Osteoblast (primary cell): ENCODE results near the gene KAZN. TPM values are rescaled to one million over a fixed set of nuclear protein-coding genes. Genes with fewer than 3 reads are reported as not detected.

ENCODE experiments used
- DNase-seq: peaks from one replicate; pipeline ENCODE4 v3.0.0; 2011; ENCODE audit warnings: low spot score, mixed read lengths; ENCODE audit not compliant: insufficient read length; ENCODE audit errors: missing footprints
- H2AFZ ChIP-seq: 2 replicates; pipeline ENCODE4 v1.6.0; 2011; ENCODE audit warnings: mild to moderate bottlenecking, low read length
- H3K27ac ChIP-seq: 2 replicates; pipeline ENCODE4 v1.5.1; 2011; ENCODE audit warnings: mild to moderate bottlenecking, low read depth, low read length, moderate library complexity
- H3K27me3 ChIP-seq: 2 replicates; pipeline ENCODE4 v1.6.0; 2012; ENCODE audit warnings: mild to moderate bottlenecking, control low read depth, inconsistent platforms, low read length, moderate library complexity; ENCODE audit not compliant: insufficient read depth
- H3K36me3 ChIP-seq: 2 replicates; pipeline ENCODE4 v1.5.1; 2011; ENCODE audit warnings: mild to moderate bottlenecking, low read length, control low read depth, moderate library complexity; ENCODE audit not compliant: insufficient read depth
- H3K4me1 ChIP-seq: 2 replicates; pipeline ENCODE4 v1.5.1; 2011; ENCODE audit warnings: mild to moderate bottlenecking, low read length, control low read depth, moderate library complexity; ENCODE audit not compliant: insufficient read depth
- H3K4me2 ChIP-seq: 2 replicates; pipeline ENCODE4 v1.6.0; 2011; ENCODE audit warnings: mild to moderate bottlenecking, low read length; ENCODE audit not compliant: insufficient read depth
- H3K4me3 ChIP-seq: fragments of 200-600 bp; sonication (generic); 3 replicates; pipeline ENCODE4 v1.5.1; 2012; ENCODE audit warnings: mild to moderate bottlenecking, low read length, inconsistent platforms; ENCODE audit not compliant: insufficient read depth
- H3K79me2 ChIP-seq: 2 replicates; pipeline ENCODE4 v1.6.0; 2012; ENCODE audit warnings: mild to moderate bottlenecking, low read length, control low read depth, inconsistent platforms; ENCODE audit not compliant: insufficient read depth
- H3K9me3 ChIP-seq: 2 replicates; pipeline ENCODE4 v1.5.1; 2011; ENCODE audit warnings: low read depth, low read length, control low read depth
- H4K20me1 ChIP-seq: 2 replicates; pipeline ENCODE4 v1.6.0; 2012; ENCODE audit warnings: mild to moderate bottlenecking, low read length, control low read depth; ENCODE audit not compliant: insufficient read depth
- total RNA-seq: library from RNA; depleted of rRNA; stranded (reverse); fragments of >200 nt; gene quantifications from 2 replicates; pipeline ENCODE4 v1.2.3, GENCODE V29; 2012
- TF ChIP-seq, protein P1 (sequence below): IDR thresholded peaks from 2 replicates; pipeline ENCODE4 v1.5.1; 2011; ENCODE audit warnings: mild to moderate bottlenecking, low read depth, low read length, moderate library complexity; ENCODE audit errors: extremely low read depth

The KAZN gene
- total RNA-seq, 1 donor, result 9.0 TPM

DNA sequence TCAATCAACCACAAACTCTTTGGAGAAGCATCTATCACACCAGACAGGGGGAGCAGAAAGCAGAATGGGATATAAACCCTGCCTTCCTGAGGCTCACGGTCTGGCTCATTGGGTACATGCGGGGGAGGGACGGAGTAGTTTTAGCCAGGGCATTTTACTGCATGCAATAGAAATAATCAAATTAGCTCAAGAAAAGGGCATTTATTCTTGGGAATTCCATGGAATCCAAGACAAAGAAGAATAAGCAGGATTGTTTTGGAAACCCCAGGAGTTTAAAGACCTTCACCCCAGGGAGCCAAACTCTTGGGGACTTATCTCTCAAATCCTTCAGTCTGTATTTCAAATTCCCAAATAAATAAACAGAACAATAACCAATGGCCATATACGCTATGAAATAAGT, 5.2 kb upstream of the KAZN start:
- Histone ChIP-seq H3K27me3 (peaks cover 38% of the 10 kb centered on the region), H3K4me1 (peaks cover 4% of the 10 kb centered on the region), H3K36me3 (no peaks in the 10 kb centered on the region), H3K79me2 (no peaks in the 10 kb centered on the region), H3K27ac (no peak overlapping the region), H3K4me3 (no peak overlapping the region), H4K20me1 (no peaks in the 10 kb centered on the region), H3K9me3 (no peaks in the 10 kb centered on the region), H2AFZ (no peak overlapping the region), H3K4me2 (no peak overlapping the region)
- no peak for DNase-seq
- TF ChIP-seq, protein P1, sequence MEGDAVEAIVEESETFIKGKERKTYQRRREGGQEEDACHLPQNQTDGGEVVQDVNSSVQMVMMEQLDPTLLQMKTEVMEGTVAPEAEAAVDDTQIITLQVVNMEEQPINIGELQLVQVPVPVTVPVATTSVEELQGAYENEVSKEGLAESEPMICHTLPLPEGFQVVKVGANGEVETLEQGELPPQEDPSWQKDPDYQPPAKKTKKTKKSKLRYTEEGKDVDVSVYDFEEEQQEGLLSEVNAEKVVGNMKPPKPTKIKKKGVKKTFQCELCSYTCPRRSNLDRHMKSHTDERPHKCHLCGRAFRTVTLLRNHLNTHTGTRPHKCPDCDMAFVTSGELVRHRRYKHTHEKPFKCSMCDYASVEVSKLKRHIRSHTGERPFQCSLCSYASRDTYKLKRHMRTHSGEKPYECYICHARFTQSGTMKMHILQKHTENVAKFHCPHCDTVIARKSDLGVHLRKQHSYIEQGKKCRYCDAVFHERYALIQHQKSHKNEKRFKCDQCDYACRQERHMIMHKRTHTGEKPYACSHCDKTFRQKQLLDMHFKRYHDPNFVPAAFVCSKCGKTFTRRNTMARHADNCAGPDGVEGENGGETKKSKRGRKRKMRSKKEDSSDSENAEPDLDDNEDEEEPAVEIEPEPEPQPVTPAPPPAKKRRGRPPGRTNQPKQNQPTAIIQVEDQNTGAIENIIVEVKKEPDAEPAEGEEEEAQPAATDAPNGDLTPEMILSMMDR, result no peak

GRCh38 chr1:14594045-14594444, 4.4 kb upstream of the KAZN start:
- H3K36me3 ChIP-seq, result no peaks in the 10 kb centered on the region
- H4K20me1 ChIP-seq, result no peaks in the 10 kb centered on the region
- peaks cover 35% of the 10 kb centered on the region for H3K27me3 ChIP-seq
- DNase-seq, result no peak
- H3K4me1 ChIP-seq, result peaks cover 4% of the 10 kb centered on the region
- H3K4me2 ChIP-seq, result no peak overlapping the region
- H2AFZ ChIP-seq, result no peak overlapping the region
- H3K4me3 ChIP-seq, result no peak overlapping the region
- TF ChIP-seq, protein P1, result no peak
- H3K79me2 ChIP-seq, result no peaks in the 10 kb centered on the region
- no peaks in the 10 kb centered on the region for H3K9me3 ChIP-seq
- no peak overlapping the region for H3K27ac ChIP-seq

DNA sequence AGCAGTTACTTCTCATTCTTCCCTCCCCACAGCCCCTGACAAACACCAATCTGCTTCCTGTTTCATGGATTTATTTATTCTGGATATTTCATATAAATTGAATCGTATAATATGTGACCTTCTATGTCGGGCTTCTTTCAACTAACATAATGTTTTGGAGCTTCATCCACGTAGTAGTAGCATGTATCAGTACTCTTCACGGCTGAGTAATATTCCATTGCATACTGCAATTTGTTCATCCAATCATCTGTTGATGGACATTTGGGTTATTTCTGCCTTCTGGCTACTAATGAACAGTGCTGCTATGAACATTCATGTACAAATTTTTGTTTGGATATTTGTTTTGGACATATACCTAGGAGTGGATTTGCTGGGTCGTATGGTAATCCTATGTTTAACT, 1.9 kb upstream of the KAZN start:
- H3K4me3 ChIP-seq, result no peak overlapping the region
- no peak overlapping the region for H3K4me2 ChIP-seq
- peaks cover 54% of the 10 kb centered on the region for H3K27me3 ChIP-seq
- no peaks in the 10 kb centered on the region for H4K20me1 ChIP-seq
- DNase-seq, result no peak
- H3K36me3 ChIP-seq, result no peaks in the 10 kb centered on the region
- H3K9me3 ChIP-seq, result no peaks in the 10 kb centered on the region
- no peak overlapping the region for H2AFZ ChIP-seq
- TF ChIP-seq, protein P1, result no peak
- H3K79me2 ChIP-seq, result no peaks in the 10 kb centered on the region
- H3K27ac ChIP-seq, result no peak overlapping the region
- H3K4me1 ChIP-seq, result peaks cover 4% of the 10 kb centered on the region

DNA sequence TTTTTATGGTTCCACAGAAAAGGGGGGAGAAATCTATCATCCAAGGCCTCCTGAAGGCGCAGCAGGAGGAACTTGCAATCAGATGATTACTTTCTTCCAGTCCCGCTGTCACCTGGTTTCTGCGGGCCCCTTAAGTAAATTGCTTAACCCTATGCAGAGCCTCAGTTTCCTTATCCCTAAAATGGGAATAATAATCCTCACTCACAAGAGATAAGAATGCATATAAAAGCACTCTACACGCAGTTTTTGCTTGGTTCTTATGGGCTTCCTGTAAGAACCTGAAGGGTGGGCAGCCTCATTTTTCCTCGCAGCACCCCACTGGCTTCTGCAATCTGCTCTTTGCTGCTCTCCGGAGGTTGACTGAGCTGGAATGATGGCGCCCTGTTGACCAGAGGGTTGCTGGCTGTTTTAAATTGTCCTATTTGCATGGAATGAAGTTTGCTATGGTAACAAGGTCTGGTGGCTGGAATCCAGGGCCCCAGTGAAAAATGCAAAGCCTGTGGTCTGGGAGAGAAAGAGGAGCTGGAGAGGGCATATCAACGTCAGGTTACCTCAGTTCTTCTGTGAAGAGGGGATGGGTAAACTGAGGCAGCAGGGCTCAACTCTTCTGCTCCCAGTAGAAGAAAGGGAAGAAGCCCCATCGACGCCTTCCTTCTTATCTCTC, 1.0 kb upstream of the KAZN start:
- H3K4me2 ChIP-seq, result peak overlapping the region; percentile 80
- no peak for DNase-seq

More for the DNA sequence above, 1.0 kb upstream of the KAZN start:
- no peak overlapping the region for H2AFZ ChIP-seq
- peaks cover 4% of the 10 kb centered on the region for H3K4me1 ChIP-seq
- H3K9me3 ChIP-seq, result no peaks in the 10 kb centered on the region
- TF ChIP-seq, protein P1, result no peak
- H3K4me3 ChIP-seq, result peak overlapping the region; percentile 72
- H4K20me1 ChIP-seq, result no peaks in the 10 kb centered on the region
- H3K79me2 ChIP-seq, result no peaks in the 10 kb centered on the region
- H3K36me3 ChIP-seq, result no peaks in the 10 kb centered on the region
- peaks cover 56% of the 10 kb centered on the region for H3K27me3 ChIP-seq
- no peak overlapping the region for H3K27ac ChIP-seq
